ENCODE data around the gene DELE1. TPM values are rescaled to one million over a fixed set of nuclear protein-coding genes. Genes with fewer than 3 reads are reported as not detected.

DELE1 gene
- total RNA-seq, 2 experiments from 2014 or later: 50.1 to 57.4 TPM

- TF ChIP-seq CTCF (IDR thresholded peaks at IDR 0.05): no peak
- peaks cover 18% of the 10 kb centered on the region for H3K4me1 Mint-ChIP-seq (ENCODE audit: low read depth)
- no peak for ATAC-seq
- DNase-seq: no peak
- H3K9me3 Mint-ChIP-seq: no peaks in the 10 kb centered on the region
- ChIA-PET POLR2A (interaction anchor here (0.9 kb wide), 1 partner anchor 176 kb away, joined by 3 read pairs; no protein-coding TSS in a partner anchor), CTCF (interaction anchor here (0.7 to 10.5 kb wide), 23 partner anchors 9 to 260 kb away, joined by 3 to 205 read pairs (median 8); partner anchors contain the start of genes DELE1 and PCDH12)
- intact Hi-C loops (cut with micrococcal nuclease): loop anchor here (5.0 kb wide), 1 partner anchor 81 kb away; no protein-coding TSS in a partner anchor
- H3K4me3 Mint-ChIP-seq: no peak overlapping the region
- peaks cover 70% of the 10 kb centered on the region for H3K27me3 Mint-ChIP-seq
- no peaks in the 10 kb centered on the region for H3K36me3 Mint-ChIP-seq (ENCODE audit: low read depth)
- H3K27ac Mint-ChIP-seq: no peak overlapping the region
Measured at GRCh38 chr5:141880961-141881801, 42.5 kb upstream of the DELE1 start.

- peaks cover 18% of the 10 kb centered on the region for H3K4me1 Mint-ChIP-seq (ENCODE audit: low read depth)
- no peak overlapping the region for H3K27ac Mint-ChIP-seq
- no peaks in the 10 kb centered on the region for H3K36me3 Mint-ChIP-seq (ENCODE audit: low read depth)
- ATAC-seq (no peak), DNase-seq (no peak)
- H3K9me3 Mint-ChIP-seq: no peaks in the 10 kb centered on the region
- TF ChIP-seq CTCF (IDR thresholded peaks at IDR 0.05): no peak
- ChIA-PET POLR2A (interaction anchor here (0.9 kb wide), 1 partner anchor 177 kb away, joined by 3 read pairs; no protein-coding TSS in a partner anchor), CTCF (interaction anchor here (1.1 to 10.5 kb wide), 14 partner anchors 8 to 259 kb away, joined by 3 to 205 read pairs (median 16); partner anchors contain the start of genes DELE1 and PCDH12)
- H3K4me3 Mint-ChIP-seq: no peak overlapping the region
- H3K27me3 Mint-ChIP-seq: peaks cover 72% of the 10 kb centered on the region
- intact Hi-C loops (cut with micrococcal nuclease): loop anchor here (5.0 kb wide), 1 partner anchor 80 kb away; no protein-coding TSS in a partner anchor
Measured at GRCh38 chr5:141881886-141882285, 41.8 kb upstream of the DELE1 start.

- TF ChIP-seq CTCF (IDR thresholded peaks at IDR 0.05): no peak
- no peaks in the 10 kb centered on the region for H3K9me3 Mint-ChIP-seq
- H3K4me3 Mint-ChIP-seq: no peak overlapping the region
- ATAC-seq (no peak), DNase-seq (no peak)
- ChIA-PET POLR2A (interaction anchor here (0.7 kb wide), 1 partner anchor 565 kb away, joined by 3 read pairs; no protein-coding TSS in a partner anchor), CTCF (interaction anchor here (0.8 to 10.5 kb wide), 7 partner anchors 32 to 218 kb away, joined by 3 to 205 read pairs (median 46); no protein-coding TSS in a partner anchor)
- H3K4me1 Mint-ChIP-seq (ENCODE audit: low read depth): peaks cover 11% of the 10 kb centered on the region
- H3K36me3 Mint-ChIP-seq (ENCODE audit: low read depth): no peaks in the 10 kb centered on the region
- intact Hi-C loops (cut with micrococcal nuclease): loop anchor here (5.0 kb wide), 1 partner anchor 80 kb away; no protein-coding TSS in a partner anchor
- H3K27ac Mint-ChIP-seq: no peak overlapping the region
- peaks cover 64% of the 10 kb centered on the region for H3K27me3 Mint-ChIP-seq
Measured at GRCh38 chr5:141882594-141883183, 41.0 kb upstream of the DELE1 start.

- Mint-ChIP-seq H3K36me3 (ENCODE audit: low read depth) (no peaks in the 10 kb centered on the region), H3K9me3 (no peaks in the 10 kb centered on the region)
Measured at GRCh38 chr5:141883184-141883891, 40.3 kb upstream of the DELE1 start.

More at GRCh38 chr5:141883184-141883891, 40.3 kb upstream of the DELE1 start:
- DNase-seq (peak; percentile 62), ATAC-seq (no peak)
- Mint-ChIP-seq H3K27me3 (peaks cover 62% of the 10 kb centered on the region), H3K27ac (no peak overlapping the region), H3K4me3 (no peak overlapping the region), H3K4me1 (ENCODE audit: low read depth) (peaks cover 11% of the 10 kb centered on the region)
- intact Hi-C loops (cut with micrococcal nuclease): loop anchor here (5.0 kb wide), 1 partner anchor 79 kb away; no protein-coding TSS in a partner anchor
- ChIA-PET CTCF (interaction anchor here (0.8 to 10.5 kb wide), 5 partner anchors 32 to 190 kb away, joined by 3 to 205 read pairs (median 84); no protein-coding TSS in a partner anchor), POLR2A (interaction anchor here (0.7 kb wide), 1 partner anchor 565 kb away, joined by 3 read pairs; no protein-coding TSS in a partner anchor)
- no peak for TF ChIP-seq CTCF (IDR thresholded peaks at IDR 0.05)
